ENCODE results near the gene ABO. TPM values are rescaled to one million over a fixed set of nuclear protein-coding genes. Genes with fewer than 3 reads are reported as not detected.
"Not testable (repeated sequence)": the region's sequence is repeated elsewhere in the genome, so short reads cannot be mapped to it uniquely, and the experiment has no call there.

Gene ABO
- polyA plus RNA-seq, 3 donors = 6.8 to 19.5 (median 18.7) TPM

GRCh38 chr9:133208171-133208879 lies 66.7 kb downstream of the ABO start:
- not testable (repeated sequence) for DNase-seq (ENCODE audit: low read depth in 3 of 3, low spot score in 2 of 3)

- no peak for DNase-seq (ENCODE audit: low read depth in 3 of 3, low spot score in 2 of 3)
These were observed 67.3 kb downstream of the ABO start for GRCh38 chr9:133207540-133208170.

GRCh38 chr9:133207021-133207531 lies 67.9 kb downstream of the ABO start:
- DNase-seq (ENCODE audit: low read depth in 3 of 3, low spot score in 2 of 3) = no peak

- DNase-seq (ENCODE audit: low read depth in 3 of 3, low spot score in 2 of 3) = no peak
These were observed 68.7 kb downstream of the ABO start for GRCh38 chr9:133205996-133206931.

- not testable (repeated sequence) for DNase-seq (ENCODE audit: low read depth in 3 of 3, low spot score in 2 of 3)
These were observed 69.5 kb downstream of the ABO start for GRCh38 chr9:133205481-133205887.

Other genes starting within 250 kb of the ABO start
- gene GTF3C5, start 244.2 kb downstream of the ABO start, polyA plus RNA-seq (ENCODE audit: insufficient read length in 3 of 3) = 10 to 100 TPM; 62.3 to 64.2 (median 64.1) TPM
- gene CEL, start 213.2 kb downstream of the ABO start, polyA plus RNA-seq (ENCODE audit: insufficient read length in 3 of 3) = 1 to 10 TPM; 2.8 to 3.8 (median 3.2) TPM
- gene RALGDS, start 154.0 kb downstream of the ABO start, polyA plus RNA-seq (ENCODE audit: insufficient read length in 3 of 3) = 10 to 100 TPM; 32.3 to 32.7 (median 32.5) TPM
- 1 to 10 TPM; 1.3 to 1.6 (median 1.6) TPM for gene GBGT1, start 111.3 kb downstream of the ABO start, polyA plus RNA-seq (ENCODE audit: insufficient read length in 3 of 3)
- under 1 TPM in 1 of 3 donors, not detected in 2; 0.64 TPM for gene OBP2B, start 66.0 kb downstream of the ABO start, polyA plus RNA-seq (ENCODE audit: insufficient read length in 3 of 3)
- 10 to 100 TPM; 23.4 to 27.3 (median 27.2) TPM for gene SURF6, start 61.0 kb upstream of the ABO start, polyA plus RNA-seq (ENCODE audit: insufficient read length in 3 of 3)
- 10 to 100 TPM; 23.3 to 25.0 (median 24.5) TPM for gene MED22, start 72.9 kb upstream of the ABO start, polyA plus RNA-seq (ENCODE audit: insufficient read length in 3 of 3)
- gene RPL7A, start 73.0 kb upstream of the ABO start, polyA plus RNA-seq (ENCODE audit: insufficient read length in 3 of 3) = 1,000 to 10,000 TPM; 2,744 to 2,837 (median 2,799) TPM
- gene SURF1, start 81.3 kb upstream of the ABO start, polyA plus RNA-seq (ENCODE audit: insufficient read length in 3 of 3) = 10 to 100 TPM; 36.6 to 47.0 (median 42.2) TPM
- gene SURF2, start 81.3 kb upstream of the ABO start, polyA plus RNA-seq (ENCODE audit: insufficient read length in 3 of 3) = 10 to 100 TPM; 20.6 to 25.1 (median 23.0) TPM
- gene SURF4, start 100.9 kb upstream of the ABO start, polyA plus RNA-seq (ENCODE audit: insufficient read length in 3 of 3) = 100 to 1,000 TPM; 160 to 175 (median 164) TPM
- 1 to 10 TPM; 2.2 to 3.6 (median 3.4) TPM for gene STKLD1, start 101.2 kb upstream of the ABO start, polyA plus RNA-seq (ENCODE audit: insufficient read length in 3 of 3)
- 10 to 100 TPM; 26.9 to 30.7 (median 29.7) TPM for gene REXO4, start 142.8 kb upstream of the ABO start, polyA plus RNA-seq (ENCODE audit: insufficient read length in 3 of 3)
- 1 to 10 TPM; 5.9 to 7.2 (median 6.3) TPM for gene ADAMTS13, start 147.2 kb upstream of the ABO start, polyA plus RNA-seq (ENCODE audit: insufficient read length in 3 of 3)
- gene CACFD1, start 184.8 kb upstream of the ABO start, polyA plus RNA-seq (ENCODE audit: insufficient read length in 3 of 3) = 10 to 100 TPM; 23.3 to 28.1 (median 27.3) TPM
- gene SLC2A6, start 203.9 kb upstream of the ABO start, polyA plus RNA-seq (ENCODE audit: insufficient read length in 3 of 3) = 1 to 10 TPM in 2 of 3 donors, under 1 TPM in 1; 0.82 to 1.4 (median 1.0) TPM
- not detected for gene MYMK, start 249.8 kb upstream of the ABO start, polyA plus RNA-seq (ENCODE audit: insufficient read length in 3 of 3)